Measurements from ENCODE around the gene PPP4R3B.

PPP4R3B gene

DNA sequence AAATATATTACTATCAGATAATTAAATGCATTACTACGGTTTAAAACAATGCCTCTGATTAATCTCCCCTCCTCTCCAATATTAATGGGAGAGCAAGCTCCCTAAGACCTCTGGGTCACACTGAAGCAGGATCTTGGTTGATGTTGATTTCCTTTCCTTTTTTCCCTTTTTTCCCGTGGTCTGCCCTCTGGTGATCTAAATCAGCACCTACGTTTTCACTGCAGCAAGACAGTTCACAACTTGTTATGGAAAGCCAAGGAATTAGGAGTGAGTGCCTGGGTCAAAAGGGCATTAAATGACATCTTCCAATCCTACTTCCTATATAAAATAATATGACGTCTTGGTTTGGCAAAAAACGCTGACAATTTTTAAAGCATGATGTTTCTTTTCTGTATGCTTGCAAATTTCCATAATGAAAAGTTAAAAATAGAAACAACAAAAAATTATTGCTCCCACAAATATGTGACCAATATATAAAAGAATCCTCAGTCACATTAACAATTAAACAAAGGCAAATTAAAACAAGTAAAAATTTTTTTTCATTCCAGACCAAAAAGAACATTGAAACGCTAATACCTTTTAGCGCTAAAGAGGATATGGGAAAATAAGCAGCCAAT, 105.8 kb downstream of the PPP4R3B start:
- peak; percentile 66 for DNase-seq (ENCODE audit: low read depth)
- TF ChIP-seq, protein P1, sequence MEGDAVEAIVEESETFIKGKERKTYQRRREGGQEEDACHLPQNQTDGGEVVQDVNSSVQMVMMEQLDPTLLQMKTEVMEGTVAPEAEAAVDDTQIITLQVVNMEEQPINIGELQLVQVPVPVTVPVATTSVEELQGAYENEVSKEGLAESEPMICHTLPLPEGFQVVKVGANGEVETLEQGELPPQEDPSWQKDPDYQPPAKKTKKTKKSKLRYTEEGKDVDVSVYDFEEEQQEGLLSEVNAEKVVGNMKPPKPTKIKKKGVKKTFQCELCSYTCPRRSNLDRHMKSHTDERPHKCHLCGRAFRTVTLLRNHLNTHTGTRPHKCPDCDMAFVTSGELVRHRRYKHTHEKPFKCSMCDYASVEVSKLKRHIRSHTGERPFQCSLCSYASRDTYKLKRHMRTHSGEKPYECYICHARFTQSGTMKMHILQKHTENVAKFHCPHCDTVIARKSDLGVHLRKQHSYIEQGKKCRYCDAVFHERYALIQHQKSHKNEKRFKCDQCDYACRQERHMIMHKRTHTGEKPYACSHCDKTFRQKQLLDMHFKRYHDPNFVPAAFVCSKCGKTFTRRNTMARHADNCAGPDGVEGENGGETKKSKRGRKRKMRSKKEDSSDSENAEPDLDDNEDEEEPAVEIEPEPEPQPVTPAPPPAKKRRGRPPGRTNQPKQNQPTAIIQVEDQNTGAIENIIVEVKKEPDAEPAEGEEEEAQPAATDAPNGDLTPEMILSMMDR (conservative IDR thresholded peaks at IDR 0.05; ENCODE audit: low read depth, low read length): peak; percentile 76
- H3K4me3 ChIP-seq (ENCODE audit: low read depth, low read length): no peak overlapping the region

DNA sequence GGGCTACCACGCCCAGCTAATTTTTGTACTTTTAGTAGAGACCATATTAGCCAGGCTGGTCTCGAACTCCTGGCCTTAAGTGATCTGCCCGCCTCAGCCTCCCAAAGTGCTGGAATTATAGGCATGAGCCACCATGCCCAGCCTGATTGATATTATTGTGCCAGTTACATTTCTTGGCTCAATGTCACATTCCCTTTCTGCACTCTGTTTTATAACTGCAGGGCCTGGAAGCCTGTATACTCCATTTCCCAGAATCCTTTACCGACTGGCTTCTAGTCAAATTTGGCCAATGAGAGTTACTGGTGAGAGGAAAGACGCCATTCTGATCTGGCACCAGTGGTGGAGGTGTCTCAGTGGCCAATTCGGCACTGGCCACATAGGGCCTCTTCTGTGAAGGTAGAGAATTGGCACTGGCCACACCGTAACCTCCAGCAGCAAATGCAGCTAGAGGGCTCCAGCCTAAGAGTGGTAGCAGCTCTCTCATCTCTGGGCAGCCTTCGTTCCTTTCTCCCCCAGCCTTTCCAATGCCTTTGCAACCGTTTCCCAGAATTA, 114.8 kb downstream of the PPP4R3B start:
- H3K4me3 ChIP-seq (ENCODE audit: low read depth, low read length): no peak overlapping the region
- TF ChIP-seq, protein P1 (conservative IDR thresholded peaks at IDR 0.05; ENCODE audit: low read depth, low read length): no peak
- DNase-seq (ENCODE audit: low read depth): no peak

DNA sequence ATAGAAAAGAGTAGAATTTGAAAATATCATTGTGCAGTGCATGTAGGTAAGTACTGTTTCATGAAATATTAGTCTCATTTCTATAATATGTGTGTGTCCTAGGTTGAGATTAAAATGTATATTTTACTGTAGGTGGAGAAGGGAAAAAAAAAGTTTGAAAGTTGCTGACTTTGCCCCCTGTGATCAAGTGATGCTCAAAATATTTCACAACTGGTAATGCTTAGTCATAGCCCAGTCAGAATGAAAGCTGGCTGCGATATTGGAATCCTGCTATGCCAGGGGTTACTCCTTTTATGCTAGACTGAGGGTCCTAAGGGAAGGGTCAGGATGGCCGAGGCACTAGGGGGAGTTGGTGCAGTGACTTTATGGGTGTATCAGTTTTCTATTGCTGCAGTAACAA, 117.4 kb downstream of the PPP4R3B start:
- DNase-seq (ENCODE audit: low read depth): peak; percentile 78
- TF ChIP-seq, protein P1 (conservative IDR thresholded peaks at IDR 0.05; ENCODE audit: low read depth, low read length): no peak
- H3K4me3 ChIP-seq (ENCODE audit: low read depth, low read length): no peak overlapping the region

DNA sequence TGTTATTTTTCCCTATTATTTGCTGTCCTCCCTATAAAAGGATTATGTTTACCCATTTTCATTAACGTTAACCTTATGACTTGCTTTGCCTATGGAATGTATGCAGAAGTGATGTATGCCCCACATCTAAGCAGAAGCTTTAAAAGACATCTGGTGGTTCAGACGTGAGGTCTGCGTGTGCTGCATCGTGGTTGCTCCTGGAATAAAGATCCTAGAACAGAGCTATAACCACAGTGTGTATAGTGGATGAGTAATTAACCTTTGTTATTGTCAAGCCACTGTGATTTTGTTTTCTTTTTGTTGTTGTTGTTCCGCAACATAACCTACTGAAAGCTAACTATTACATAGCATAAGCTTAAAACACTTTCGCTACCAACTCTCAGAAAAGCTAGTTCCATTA, 118.8 kb downstream of the PPP4R3B start:
- TF ChIP-seq, protein P1 (conservative IDR thresholded peaks at IDR 0.05; ENCODE audit: low read depth, low read length): no peak
- H3K4me3 ChIP-seq (ENCODE audit: low read depth, low read length): no peak overlapping the region
- DNase-seq (ENCODE audit: low read depth): no peak
